Adrenal gland (tissue), 5 donors: ENCODE results near the gene PCNX4.

ENCODE experiments used
- POLR2A ChIP-seq, 2 donors: fragments of 450-650 bp; IDR thresholded peaks; one replicate each; pipeline ENCODE4 v1.6.1; 2017; ENCODE audit warnings: antibody characterized with exemption in 2 of 2, mild to moderate bottlenecking in 2 of 2, moderate library complexity in 1 of 2
- TF ChIP-seq, protein P1 (sequence below), 6 experiments: fragments of 450-650 bp in 4 of 6; fragments of 200-600 bp in 2 of 6; sonication (generic) in 1 of 6; IDR thresholded peaks; 1 replicate in 5 of 6; 2 replicates in 1 of 6; pipeline versions ENCODE4 v1.5.1 to v1.8.0; 2016 to 2021; ENCODE audit warnings: antibody characterized with exemption in 6 of 6, mild to moderate bottlenecking in 2 of 6, moderate library complexity in 1 of 6
- donor health status: DM: no; HTN: no; CAD: no.

DNA sequence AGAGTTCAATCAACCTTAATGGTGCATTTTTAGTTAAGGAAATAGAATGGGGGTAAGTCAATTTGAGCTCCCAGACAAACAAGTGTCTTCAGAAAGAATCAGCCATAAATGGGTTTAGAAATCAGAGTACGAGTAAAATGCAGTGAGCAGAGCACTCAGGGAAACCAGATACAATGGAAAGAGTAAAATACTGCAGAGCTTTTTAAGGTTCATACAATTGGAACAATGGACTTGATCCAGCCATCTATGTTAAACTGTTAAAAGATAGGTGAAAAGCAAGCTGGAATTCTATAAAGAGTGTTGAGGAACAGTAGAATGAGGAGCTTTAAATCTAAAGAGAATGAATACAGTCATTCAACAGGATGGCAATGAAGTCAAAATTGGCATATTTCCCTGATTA is 23.8 kb upstream of the PCNX4 start:
- TF ChIP-seq POLR2A (IDR thresholded peaks at IDR 0.05): no peak
- TF ChIP-seq, protein P1, sequence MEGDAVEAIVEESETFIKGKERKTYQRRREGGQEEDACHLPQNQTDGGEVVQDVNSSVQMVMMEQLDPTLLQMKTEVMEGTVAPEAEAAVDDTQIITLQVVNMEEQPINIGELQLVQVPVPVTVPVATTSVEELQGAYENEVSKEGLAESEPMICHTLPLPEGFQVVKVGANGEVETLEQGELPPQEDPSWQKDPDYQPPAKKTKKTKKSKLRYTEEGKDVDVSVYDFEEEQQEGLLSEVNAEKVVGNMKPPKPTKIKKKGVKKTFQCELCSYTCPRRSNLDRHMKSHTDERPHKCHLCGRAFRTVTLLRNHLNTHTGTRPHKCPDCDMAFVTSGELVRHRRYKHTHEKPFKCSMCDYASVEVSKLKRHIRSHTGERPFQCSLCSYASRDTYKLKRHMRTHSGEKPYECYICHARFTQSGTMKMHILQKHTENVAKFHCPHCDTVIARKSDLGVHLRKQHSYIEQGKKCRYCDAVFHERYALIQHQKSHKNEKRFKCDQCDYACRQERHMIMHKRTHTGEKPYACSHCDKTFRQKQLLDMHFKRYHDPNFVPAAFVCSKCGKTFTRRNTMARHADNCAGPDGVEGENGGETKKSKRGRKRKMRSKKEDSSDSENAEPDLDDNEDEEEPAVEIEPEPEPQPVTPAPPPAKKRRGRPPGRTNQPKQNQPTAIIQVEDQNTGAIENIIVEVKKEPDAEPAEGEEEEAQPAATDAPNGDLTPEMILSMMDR (IDR thresholded peaks at IDR 0.05): no peak
